NCI-H748 (cell line): ENCODE measurements around the gene SLC28A2.
"Not testable (repeated sequence)": the region's sequence is repeated elsewhere in the genome, so short reads cannot be mapped to it uniquely, and the experiment has no call there.

Experiments
- DNase-seq: peaks from one replicate; lab custom pipeline; 2025; ENCODE audit not compliant: unreplicated experiment; lab: John Stamatoyannopoulos, UW

SLC28A2 gene

GRCh38 chr15:45259796-45260195, 7.8 kb downstream of the SLC28A2 start:
- DNase-seq, result no peak

GRCh38 chr15:45262906-45263461, 10.9 kb downstream of the SLC28A2 start:
- no peak for DNase-seq

GRCh38 chr15:45263854-45264253, 11.8 kb downstream of the SLC28A2 start:
- DNase-seq, result no peak

GRCh38 chr15:45265506-45265905, 13.5 kb downstream of the SLC28A2 start:
- DNase-seq, result no peak

- DNase-seq, result peak; percentile 42
Observed at GRCh38 chr15:45268135-45268534, 16.1 kb downstream of the SLC28A2 start.

- no peak for DNase-seq
Observed at GRCh38 chr15:45274636-45275380, 22.8 kb downstream of the SLC28A2 start.

- peak; percentile 50 for DNase-seq
Observed at GRCh38 chr15:45276831-45277230, 24.8 kb downstream of the SLC28A2 start.

- DNase-seq, result peak; percentile 97
Observed at GRCh38 chr15:45279024-45279698, 27.1 kb downstream of the SLC28A2 start.

- no peak for DNase-seq
Observed at GRCh38 chr15:45285413-45285812, 33.4 kb downstream of the SLC28A2 start.

GRCh38 chr15:45287390-45287956, 35.4 kb downstream of the SLC28A2 start:
- DNase-seq, result peak; percentile 2

- DNase-seq, result no peak
Observed at GRCh38 chr15:45288947-45289346, 36.9 kb downstream of the SLC28A2 start.

GRCh38 chr15:45291822-45292582, 40.0 kb downstream of the SLC28A2 start:
- DNase-seq, result no peak

GRCh38 chr15:45293326-45293725, 41.3 kb downstream of the SLC28A2 start:
- not testable (repeated sequence) for DNase-seq

- DNase-seq, result not testable (repeated sequence)
Observed at GRCh38 chr15:45298964-45299378, 46.9 kb downstream of the SLC28A2 start.

GRCh38 chr15:45304711-45305110, 52.7 kb downstream of the SLC28A2 start:
- no peak for DNase-seq

- no peak for DNase-seq
Observed at GRCh38 chr15:45306105-45306504, 54.1 kb downstream of the SLC28A2 start.

GRCh38 chr15:45307230-45307924, 55.3 kb downstream of the SLC28A2 start:
- peak; percentile 0 for DNase-seq

- DNase-seq, result not testable (repeated sequence)
Observed at GRCh38 chr15:45314117-45314516, 62.1 kb downstream of the SLC28A2 start.

- no peak for DNase-seq
Observed at GRCh38 chr15:45314960-45315359, 62.9 kb downstream of the SLC28A2 start.

- no peak for DNase-seq
Observed at GRCh38 chr15:45319472-45320214, 67.6 kb downstream of the SLC28A2 start.
